GM18870 (cell line): ENCODE measurements around the gene AGAP1.
"Not testable (repeated sequence)": the region's sequence is repeated elsewhere in the genome, so short reads cannot be mapped to it uniquely, and the experiment has no call there.

ENCODE experiments used
- ATAC-seq: cut with Tn5 transposase; IDR thresholded peaks from one replicate; pipeline ENCODE4 v1.9.1; 2021; ENCODE audit warnings: moderate library complexity; ENCODE audit not compliant: unreplicated experiment

Gene AGAP1

GRCh38 chr2:235926229-235926628 lies 432.4 kb downstream of the AGAP1 start:
- no peak for ATAC-seq

GRCh38 chr2:235928751-235929370 lies 435.0 kb downstream of the AGAP1 start:
- ATAC-seq = no peak

GRCh38 chr2:235930701-235931100 lies 436.9 kb downstream of the AGAP1 start:
- ATAC-seq = no peak

- no peak for ATAC-seq
Observed at GRCh38 chr2:235931676-235932075, 437.8 kb downstream of the AGAP1 start.

- no peak for ATAC-seq
Observed at GRCh38 chr2:235934059-235934773, 440.4 kb downstream of the AGAP1 start.

GRCh38 chr2:235934774-235935484 lies 441.1 kb downstream of the AGAP1 start:
- ATAC-seq = no peak

GRCh38 chr2:235935773-235936172 lies 441.9 kb downstream of the AGAP1 start:
- ATAC-seq = no peak

GRCh38 chr2:235936493-235936892 lies 442.6 kb downstream of the AGAP1 start:
- no peak for ATAC-seq

GRCh38 chr2:235937087-235937486 lies 443.2 kb downstream of the AGAP1 start:
- ATAC-seq = no peak

- ATAC-seq = no peak
Observed at GRCh38 chr2:235937526-235937925, 443.7 kb downstream of the AGAP1 start.

- no peak for ATAC-seq
Observed at GRCh38 chr2:235937936-235938335, 444.1 kb downstream of the AGAP1 start.

GRCh38 chr2:235938611-235939010 lies 444.8 kb downstream of the AGAP1 start:
- ATAC-seq = no peak

GRCh38 chr2:235939471-235939870 lies 445.6 kb downstream of the AGAP1 start:
- no peak for ATAC-seq

GRCh38 chr2:235940330-235940729 lies 446.5 kb downstream of the AGAP1 start:
- ATAC-seq = no peak

GRCh38 chr2:235944591-235944990 lies 450.7 kb downstream of the AGAP1 start:
- no peak for ATAC-seq

- no peak for ATAC-seq
Observed at GRCh38 chr2:235945608-235946140, 451.8 kb downstream of the AGAP1 start.

- no peak for ATAC-seq
Observed at GRCh38 chr2:235946590-235946989, 452.7 kb downstream of the AGAP1 start.

- ATAC-seq = not testable (repeated sequence)
Observed at GRCh38 chr2:235947055-235947454, 453.2 kb downstream of the AGAP1 start.

- no peak for ATAC-seq
Observed at GRCh38 chr2:235949567-235950472, 456.0 kb downstream of the AGAP1 start.

- ATAC-seq = no peak
Observed at GRCh38 chr2:235950473-235950809, 456.6 kb downstream of the AGAP1 start.

- ATAC-seq = no peak
Observed at GRCh38 chr2:235951493-235951892, 457.6 kb downstream of the AGAP1 start.
